HG03354 (cell line): ENCODE data around the gene TCF15.

Experiments
- ATAC-seq: cut with Tn5 transposase; IDR thresholded peaks from one replicate; pipeline ENCODE4 v1.9.1; 2021; ENCODE audit warnings: mild to moderate bottlenecking; ENCODE audit not compliant: unreplicated experiment, poor library complexity, severe bottlenecking

Gene TCF15

GRCh38 chr20:562232-562897 lies 47.7 kb downstream of the TCF15 start:
- no peak for ATAC-seq

- ATAC-seq: peak; percentile 52
These were observed 48.5 kb downstream of the TCF15 start for GRCh38 chr20:561437-562231.

GRCh38 chr20:560680-561079 lies 49.4 kb downstream of the TCF15 start:
- no peak for ATAC-seq

- no peak for ATAC-seq
These were observed 52.0 kb downstream of the TCF15 start for GRCh38 chr20:558117-558516.

GRCh38 chr20:556984-557383 lies 53.1 kb downstream of the TCF15 start:
- ATAC-seq: no peak

- ATAC-seq: no peak
These were observed 54.1 kb downstream of the TCF15 start for GRCh38 chr20:555976-556385.
